Neural crest cell (in vitro differentiated cells): ENCODE measurements around the gene LNP1. TPM values are rescaled to one million over a fixed set of nuclear protein-coding genes. Genes with fewer than 3 reads are reported as not detected.

ENCODE experiments used
- DNase-seq: peaks from one replicate; pipeline ENCODE4 v3.0.0; 2021; ENCODE audit warnings: low read depth, mixed read lengths, low spot score
- H3K27ac Mint-ChIP-seq: one replicate; pipeline ENCODE4 v1.8.0; 2021; ENCODE audit warnings: mild to moderate bottlenecking, mixed read lengths; ENCODE audit not compliant: unreplicated experiment
- H3K27me3 Mint-ChIP-seq: 2 replicates; pipeline ENCODE4 v1.8.0; 2021; ENCODE audit warnings: low read depth, mild to moderate bottlenecking, mixed read lengths
- H3K36me3 Mint-ChIP-seq: 2 replicates; pipeline ENCODE4 v1.8.0; 2021; ENCODE audit warnings: low read depth, mild to moderate bottlenecking, mixed read lengths
- H3K4me1 Mint-ChIP-seq: 2 replicates; pipeline ENCODE4 v1.8.0; 2021; ENCODE audit warnings: mixed read lengths
- H3K4me3 Mint-ChIP-seq: one replicate; pipeline ENCODE4 v1.8.0; 2021; ENCODE audit warnings: mild to moderate bottlenecking, mixed read lengths
- H3K9me3 Mint-ChIP-seq: 2 replicates; pipeline ENCODE4 v1.8.0; 2021; ENCODE audit warnings: mixed read lengths
- total RNA-seq: library from RNA; stranded (reverse); gene quantifications from 2 replicates; pipeline ENCODE4 v1.2.1, GENCODE V29; 2021
- TF ChIP-seq, protein P1 (sequence below): fragments of 200-600 bp; sonication (generic); conservative IDR thresholded peaks from 2 replicates; pipeline ENCODE4 v1.5.0; 2021; ENCODE audit warnings: antibody characterized with exemption, mild to moderate bottlenecking

LNP1 gene
- total RNA-seq, 1 donor from 2014 or later, result 6.9 TPM

DNA sequence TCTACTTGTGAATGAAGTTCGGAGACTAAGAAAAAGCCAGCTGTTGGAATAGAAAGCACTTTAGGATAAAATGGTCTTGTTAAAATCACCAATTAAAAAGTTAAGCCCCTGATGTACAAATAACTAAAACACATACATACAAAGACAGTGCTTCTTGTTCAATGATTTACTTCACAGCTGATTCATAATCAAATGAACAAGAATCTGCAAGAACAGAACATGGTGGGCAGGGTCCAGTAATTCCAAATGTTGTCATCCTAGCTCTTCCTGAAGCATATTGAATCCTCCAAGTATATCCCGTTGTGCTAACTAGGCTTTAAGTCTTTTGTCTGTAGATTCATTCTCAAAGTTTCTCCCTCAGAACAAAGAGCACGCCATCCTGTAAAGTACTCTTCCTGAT is 42.3 kb upstream of the LNP1 start:
- TF ChIP-seq, protein P1, sequence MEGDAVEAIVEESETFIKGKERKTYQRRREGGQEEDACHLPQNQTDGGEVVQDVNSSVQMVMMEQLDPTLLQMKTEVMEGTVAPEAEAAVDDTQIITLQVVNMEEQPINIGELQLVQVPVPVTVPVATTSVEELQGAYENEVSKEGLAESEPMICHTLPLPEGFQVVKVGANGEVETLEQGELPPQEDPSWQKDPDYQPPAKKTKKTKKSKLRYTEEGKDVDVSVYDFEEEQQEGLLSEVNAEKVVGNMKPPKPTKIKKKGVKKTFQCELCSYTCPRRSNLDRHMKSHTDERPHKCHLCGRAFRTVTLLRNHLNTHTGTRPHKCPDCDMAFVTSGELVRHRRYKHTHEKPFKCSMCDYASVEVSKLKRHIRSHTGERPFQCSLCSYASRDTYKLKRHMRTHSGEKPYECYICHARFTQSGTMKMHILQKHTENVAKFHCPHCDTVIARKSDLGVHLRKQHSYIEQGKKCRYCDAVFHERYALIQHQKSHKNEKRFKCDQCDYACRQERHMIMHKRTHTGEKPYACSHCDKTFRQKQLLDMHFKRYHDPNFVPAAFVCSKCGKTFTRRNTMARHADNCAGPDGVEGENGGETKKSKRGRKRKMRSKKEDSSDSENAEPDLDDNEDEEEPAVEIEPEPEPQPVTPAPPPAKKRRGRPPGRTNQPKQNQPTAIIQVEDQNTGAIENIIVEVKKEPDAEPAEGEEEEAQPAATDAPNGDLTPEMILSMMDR, result no peak
- Mint-ChIP-seq H3K9me3 (peaks cover 3% of the 10 kb centered on the region), H3K27me3 (no peaks in the 10 kb centered on the region), H3K4me1 (no peaks in the 10 kb centered on the region), H3K4me3 (no peak overlapping the region), H3K27ac (no peak overlapping the region), H3K36me3 (peaks cover 22% of the 10 kb centered on the region)
- no peak for DNase-seq

- Mint-ChIP-seq H3K9me3 (peaks cover 3% of the 10 kb centered on the region), H3K36me3 (peaks cover 20% of the 10 kb centered on the region), H3K4me1 (no peaks in the 10 kb centered on the region), H3K27ac (no peak overlapping the region), H3K4me3 (no peak overlapping the region), H3K27me3 (no peaks in the 10 kb centered on the region)
- TF ChIP-seq, protein P1, result no peak
- no peak for DNase-seq
Observed at GRCh38 chr3:100360757-100361496, 40.4 kb upstream of the LNP1 start.

DNA sequence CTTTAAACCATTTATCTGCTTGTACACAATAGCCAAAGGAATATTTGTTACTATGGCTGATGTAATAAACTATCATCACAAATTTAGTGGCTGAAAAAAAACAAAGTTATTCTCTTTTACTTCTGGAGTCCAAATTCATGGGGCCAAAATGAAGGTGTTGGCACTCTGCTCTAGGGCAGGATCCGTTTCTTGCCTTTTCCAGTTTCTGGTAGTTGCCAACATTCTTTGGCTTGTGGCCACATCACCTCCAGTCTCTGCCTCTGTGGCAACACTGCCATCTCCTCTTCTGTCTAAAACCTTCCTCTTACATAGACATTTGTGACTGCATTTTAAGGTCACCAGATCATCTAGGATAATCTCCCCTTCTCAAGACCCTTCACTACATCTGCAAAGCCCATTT is 39.4 kb upstream of the LNP1 start:
- Mint-ChIP-seq H3K4me3 (no peak overlapping the region), H3K27me3 (no peaks in the 10 kb centered on the region), H3K36me3 (peaks cover 20% of the 10 kb centered on the region), H3K27ac (peak overlapping the region; percentile 7), H3K4me1 (no peaks in the 10 kb centered on the region), H3K9me3 (peaks cover 3% of the 10 kb centered on the region)
- TF ChIP-seq, protein P1, result no peak
- DNase-seq, result no peak

- Mint-ChIP-seq H3K4me3 (no peak overlapping the region), H3K9me3 (peaks cover 3% of the 10 kb centered on the region), H3K27me3 (no peaks in the 10 kb centered on the region), H3K36me3 (peaks cover 17% of the 10 kb centered on the region), H3K27ac (no peak overlapping the region), H3K4me1 (no peaks in the 10 kb centered on the region)
- DNase-seq, result no peak
- TF ChIP-seq, protein P1, result no peak
Observed at GRCh38 chr3:100364421-100364820, 36.9 kb upstream of the LNP1 start.

DNA sequence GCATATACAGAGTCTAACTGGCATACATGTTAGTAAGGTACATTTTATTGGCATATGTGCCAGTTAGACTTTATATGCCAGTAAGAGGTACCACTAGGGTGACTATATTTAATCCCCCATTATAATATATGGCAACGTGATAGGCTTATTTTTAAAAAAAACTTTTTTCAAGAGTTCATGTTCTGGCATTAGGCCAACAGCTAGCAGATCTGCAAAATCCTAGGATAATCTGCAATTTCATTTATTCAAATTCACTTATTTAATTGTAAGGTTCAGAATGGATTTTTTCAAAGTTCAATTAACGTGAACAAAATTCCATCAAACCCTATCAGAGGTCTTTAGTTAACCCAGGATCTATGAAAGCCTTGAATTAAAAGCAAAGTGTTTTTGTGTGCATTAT is 34.9 kb upstream of the LNP1 start:
- H3K9me3 Mint-ChIP-seq, result peaks cover 3% of the 10 kb centered on the region
- no peak overlapping the region for H3K27ac Mint-ChIP-seq
- TF ChIP-seq, protein P1, result no peak
- peaks cover 11% of the 10 kb centered on the region for H3K36me3 Mint-ChIP-seq
- no peak for DNase-seq
- no peaks in the 10 kb centered on the region for H3K27me3 Mint-ChIP-seq
- H3K4me3 Mint-ChIP-seq, result no peak overlapping the region
- H3K4me1 Mint-ChIP-seq, result no peaks in the 10 kb centered on the region
